HG03378 (cell line): ENCODE results near the gene ARTN.

ENCODE experiments used
- ATAC-seq: cut with Tn5 transposase; IDR thresholded peaks from one replicate; pipeline ENCODE4 v1.9.1; 2021; ENCODE audit warnings: mild to moderate bottlenecking, moderate library complexity; ENCODE audit not compliant: unreplicated experiment

The ARTN gene

GRCh38 chr1:43933386-43934100, at the start of gene ARTN:
TSS of gene ARTN (plus strand) at chr1:43933801. CDS start at chr1:43935657, 1,856 bp downstream.
- no peak for ATAC-seq

- ATAC-seq = no peak
Observed at GRCh38 chr1:43885279-43885801, 48.3 kb upstream of the ARTN start.

DNA sequence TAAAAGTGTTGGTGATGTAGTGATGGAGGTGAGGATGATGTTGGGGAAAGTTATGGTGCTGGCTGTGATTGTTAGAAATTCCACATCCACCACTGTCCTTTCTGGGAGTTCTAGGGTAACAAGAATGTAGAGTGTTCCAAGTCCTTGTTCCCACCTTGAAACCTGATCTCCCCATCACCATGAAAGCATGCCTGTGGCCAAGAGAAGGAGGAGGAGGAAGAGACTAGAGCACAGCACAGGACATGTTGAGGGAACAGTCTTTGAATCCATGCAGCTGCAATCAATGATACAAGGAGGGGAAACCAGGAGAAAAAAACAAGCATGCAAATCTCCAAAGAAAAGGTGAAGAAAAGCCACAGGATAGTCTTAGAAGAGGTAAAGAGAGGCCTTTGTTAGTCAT, 45.9 kb upstream of the ARTN start:
- no peak for ATAC-seq

DNA sequence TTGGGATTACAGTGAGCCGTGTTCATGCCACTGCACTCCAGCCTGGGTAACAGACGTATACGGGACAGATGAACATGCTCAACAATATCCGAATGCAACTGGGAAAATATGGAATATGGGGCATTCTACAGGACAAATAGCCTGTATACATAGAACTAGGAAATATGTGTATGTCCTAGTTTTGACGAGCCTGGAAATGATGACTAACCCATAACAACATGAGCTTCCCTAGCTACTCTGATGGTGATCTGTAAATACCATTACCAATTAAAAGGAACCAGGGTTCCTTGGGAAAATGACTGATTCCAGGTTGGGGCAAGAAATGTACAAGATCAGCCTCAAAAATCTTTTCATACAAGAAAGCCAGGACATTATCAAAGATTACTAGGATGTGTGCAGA, 42.8 kb upstream of the ARTN start:
- no peak for ATAC-seq

DNA sequence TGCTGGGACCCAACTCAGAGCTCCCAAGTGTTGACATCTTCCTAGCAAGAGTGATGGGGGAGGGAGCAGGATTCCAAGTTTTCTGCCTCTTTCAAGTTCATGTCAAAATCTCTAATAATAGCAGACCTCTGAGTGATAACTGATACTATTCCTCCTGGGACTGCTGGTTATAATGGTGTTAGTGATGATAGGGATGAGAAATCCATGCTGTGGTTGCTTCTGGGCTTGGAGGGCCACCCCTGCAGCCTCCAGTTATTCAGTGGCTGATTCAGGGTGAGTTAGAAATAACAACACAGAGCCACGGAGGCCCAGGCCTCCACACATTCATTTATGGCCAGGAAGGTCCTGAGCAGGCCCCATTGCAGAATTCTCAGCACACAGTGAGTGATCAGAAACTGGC, 40.6 kb upstream of the ARTN start:
- ATAC-seq = no peak

DNA sequence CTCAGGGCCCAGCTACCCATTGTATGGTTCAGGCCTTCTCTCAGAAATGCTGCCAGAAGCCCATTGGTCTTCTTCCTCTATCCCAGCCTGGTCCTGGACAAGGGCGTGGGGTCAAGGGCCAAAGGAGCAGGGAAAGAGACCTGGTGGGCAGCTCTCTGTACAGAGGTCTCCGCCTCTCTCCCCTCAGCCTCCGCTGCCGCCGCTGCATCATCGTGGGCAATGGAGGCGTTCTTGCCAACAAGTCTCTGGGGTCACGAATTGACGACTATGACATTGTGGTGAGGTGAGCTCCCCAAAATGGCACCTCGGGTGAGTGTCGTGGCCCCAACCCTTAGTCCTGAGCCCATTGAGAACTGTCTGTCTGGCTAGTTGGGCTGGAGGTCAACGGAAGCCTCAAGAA, 34.6 kb upstream of the ARTN start:
- no peak for ATAC-seq

GRCh38 chr1:43900386-43900785, 33.2 kb upstream of the ARTN start:
- ATAC-seq = no peak

- ATAC-seq = no peak
Observed at GRCh38 chr1:43901196-43901961, 32.2 kb upstream of the ARTN start.

DNA sequence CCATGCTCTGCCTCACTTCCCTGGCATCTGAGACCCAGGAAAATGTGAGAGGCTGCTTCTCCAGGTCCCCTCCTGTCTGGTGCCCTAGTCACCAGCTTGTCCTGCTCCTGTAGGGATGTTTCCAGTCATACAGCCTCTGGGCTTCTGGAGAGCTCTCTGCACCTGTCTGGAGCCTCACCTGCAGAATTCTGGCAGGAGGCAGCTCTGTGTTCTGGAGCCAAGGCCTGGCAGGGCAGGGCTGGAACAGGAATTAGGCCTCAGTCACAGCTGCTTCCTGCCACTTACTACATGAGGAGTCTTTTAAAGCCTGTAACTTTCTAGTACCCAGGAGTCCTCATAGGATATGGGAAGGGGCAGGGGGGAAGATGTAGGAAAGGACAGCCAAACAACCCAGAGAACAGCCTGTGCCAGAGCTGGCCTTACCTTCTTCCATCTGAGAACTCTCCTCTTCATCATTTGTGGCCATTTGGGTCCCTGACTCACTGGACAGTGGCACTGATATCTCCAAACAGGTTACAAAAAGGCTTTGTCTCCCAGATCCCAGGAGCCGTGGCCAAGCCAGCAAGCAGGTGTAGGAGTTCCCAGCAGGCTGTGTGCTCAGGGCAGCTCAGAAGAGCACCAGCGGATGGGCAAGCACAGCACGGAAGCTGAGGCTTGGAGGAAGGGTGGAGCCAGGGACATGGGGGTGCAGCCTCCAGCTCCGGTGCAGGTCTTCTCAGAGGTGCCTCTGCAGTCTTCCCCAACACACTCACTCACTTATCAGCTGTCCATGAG, 31.4 kb upstream of the ARTN start:
- no peak for ATAC-seq

DNA sequence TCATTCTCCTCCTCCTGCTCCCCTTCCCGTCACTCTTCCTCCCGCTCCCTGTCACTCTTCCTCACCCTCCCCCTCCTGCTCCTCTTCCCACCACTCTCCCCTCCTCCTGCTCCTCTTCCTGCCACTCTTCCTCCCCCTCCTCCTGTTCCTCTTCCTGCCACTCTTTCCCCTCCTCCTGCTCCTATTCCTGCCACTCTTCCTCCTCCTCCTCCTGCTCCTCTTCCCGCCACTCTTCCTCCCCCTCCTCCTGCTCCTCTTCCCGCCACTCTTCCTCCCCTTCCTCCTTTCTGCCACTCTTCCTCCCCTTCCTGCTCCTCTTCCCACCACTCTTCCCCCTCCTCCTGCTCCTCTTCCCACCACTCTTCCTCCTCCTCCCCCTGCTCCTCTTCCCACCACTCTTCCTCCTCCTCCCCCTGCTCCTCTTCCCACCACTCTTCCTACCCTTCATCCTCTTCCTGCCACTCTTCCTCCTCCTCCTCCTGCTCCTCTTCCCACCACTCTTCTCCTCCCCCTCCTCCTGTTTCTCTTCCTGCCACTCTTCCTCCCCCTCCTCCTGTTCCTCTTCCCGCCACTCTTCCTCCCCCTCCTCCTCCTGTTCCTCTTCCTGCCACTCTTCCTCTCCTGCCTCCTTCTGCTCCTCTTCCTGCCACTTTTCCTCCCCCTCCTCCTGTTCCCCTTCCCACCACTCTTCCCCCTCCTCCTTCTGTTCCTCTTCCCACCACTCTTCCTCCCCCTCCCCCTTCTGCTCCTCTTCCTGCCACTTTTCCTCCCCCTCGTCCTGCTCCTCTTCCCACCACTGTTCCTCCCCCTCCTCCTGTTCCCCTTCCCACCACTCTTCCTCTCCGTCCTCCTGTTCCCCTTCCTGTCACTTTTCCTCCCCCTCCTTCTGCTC, 28.7 kb upstream of the ARTN start:
- no peak for ATAC-seq

- no peak for ATAC-seq
Observed at GRCh38 chr1:43908226-43908625, 25.4 kb upstream of the ARTN start.

DNA sequence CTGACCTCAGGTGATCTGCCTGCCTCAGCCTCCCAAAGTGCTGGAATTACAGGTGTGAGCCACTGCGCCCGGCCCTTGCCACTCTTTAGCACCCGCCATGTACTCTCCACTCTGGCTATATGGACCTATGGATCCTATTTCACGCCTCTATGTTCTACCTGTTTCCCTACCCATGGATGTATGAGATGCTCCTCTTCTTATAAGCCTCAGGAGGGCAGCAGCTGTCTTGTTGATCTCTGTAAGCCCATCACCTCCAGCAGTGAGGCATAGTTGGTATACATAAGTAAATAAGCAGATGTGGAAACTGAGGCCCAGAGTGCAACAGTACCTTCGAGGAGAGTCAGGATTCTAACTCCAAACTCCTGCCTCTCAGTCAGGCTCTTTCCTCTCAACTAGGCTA, 24.7 kb upstream of the ARTN start:
- ATAC-seq = no peak

- no peak for ATAC-seq
Observed at GRCh38 chr1:43910343-43910742, 23.3 kb upstream of the ARTN start.

GRCh38 chr1:43912607-43913006, 21.0 kb upstream of the ARTN start:
- ATAC-seq = no peak

DNA sequence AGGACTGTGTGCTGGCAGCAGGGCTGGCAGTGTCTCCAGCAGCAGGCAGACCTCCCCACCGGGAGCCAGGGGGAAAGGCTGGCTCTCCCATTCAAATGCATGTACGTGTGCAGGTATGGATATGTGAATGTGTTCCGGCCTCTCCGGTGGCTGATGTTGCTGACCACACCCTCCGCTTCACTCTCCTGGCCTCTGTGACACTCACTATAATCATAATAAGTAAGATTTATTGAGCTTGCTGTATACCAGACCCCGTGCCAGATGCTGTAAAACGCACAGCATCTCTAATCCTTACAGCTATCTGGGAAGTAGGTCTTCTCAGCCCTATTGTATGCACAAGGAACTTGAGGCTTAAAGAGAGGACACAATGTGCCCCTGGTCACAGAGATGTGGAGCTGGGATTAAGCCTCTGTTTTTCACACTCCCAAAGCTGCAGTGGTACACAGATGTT, 20.5 kb upstream of the ARTN start:
- ATAC-seq = no peak

DNA sequence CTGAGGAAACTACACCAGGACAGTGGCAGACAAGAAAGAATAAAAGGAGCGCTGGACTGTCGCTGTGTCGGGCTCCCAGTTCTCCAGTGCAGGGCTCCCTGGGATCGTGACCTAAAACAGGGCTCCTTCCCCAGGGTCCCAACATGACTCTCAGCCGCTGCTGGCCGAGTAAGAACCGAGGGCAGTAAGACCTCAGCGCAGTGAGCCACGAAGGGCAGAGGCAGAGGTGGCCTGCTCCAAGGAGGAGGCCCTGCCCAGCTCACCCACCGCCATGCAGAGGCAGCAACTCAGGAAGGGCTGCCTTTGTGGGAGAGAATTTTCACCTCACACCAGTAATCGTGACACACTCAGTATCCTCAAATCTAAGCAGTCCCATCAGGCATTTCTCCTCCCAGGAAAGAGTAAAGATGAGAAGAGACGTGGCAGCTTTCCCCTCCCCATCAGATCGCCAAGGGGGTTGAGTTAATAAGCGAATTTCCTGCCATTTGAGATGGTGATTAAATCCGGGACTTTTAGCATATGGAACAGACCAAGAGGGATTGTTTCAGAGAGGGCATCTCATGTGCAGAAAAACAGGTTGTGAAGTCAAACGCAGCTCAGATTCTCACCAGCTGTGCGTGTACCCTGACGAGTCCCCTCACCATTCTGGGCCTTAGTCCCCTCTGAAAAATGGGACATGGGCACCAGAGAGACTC, 19.8 kb upstream of the ARTN start:
- ATAC-seq = no peak

DNA sequence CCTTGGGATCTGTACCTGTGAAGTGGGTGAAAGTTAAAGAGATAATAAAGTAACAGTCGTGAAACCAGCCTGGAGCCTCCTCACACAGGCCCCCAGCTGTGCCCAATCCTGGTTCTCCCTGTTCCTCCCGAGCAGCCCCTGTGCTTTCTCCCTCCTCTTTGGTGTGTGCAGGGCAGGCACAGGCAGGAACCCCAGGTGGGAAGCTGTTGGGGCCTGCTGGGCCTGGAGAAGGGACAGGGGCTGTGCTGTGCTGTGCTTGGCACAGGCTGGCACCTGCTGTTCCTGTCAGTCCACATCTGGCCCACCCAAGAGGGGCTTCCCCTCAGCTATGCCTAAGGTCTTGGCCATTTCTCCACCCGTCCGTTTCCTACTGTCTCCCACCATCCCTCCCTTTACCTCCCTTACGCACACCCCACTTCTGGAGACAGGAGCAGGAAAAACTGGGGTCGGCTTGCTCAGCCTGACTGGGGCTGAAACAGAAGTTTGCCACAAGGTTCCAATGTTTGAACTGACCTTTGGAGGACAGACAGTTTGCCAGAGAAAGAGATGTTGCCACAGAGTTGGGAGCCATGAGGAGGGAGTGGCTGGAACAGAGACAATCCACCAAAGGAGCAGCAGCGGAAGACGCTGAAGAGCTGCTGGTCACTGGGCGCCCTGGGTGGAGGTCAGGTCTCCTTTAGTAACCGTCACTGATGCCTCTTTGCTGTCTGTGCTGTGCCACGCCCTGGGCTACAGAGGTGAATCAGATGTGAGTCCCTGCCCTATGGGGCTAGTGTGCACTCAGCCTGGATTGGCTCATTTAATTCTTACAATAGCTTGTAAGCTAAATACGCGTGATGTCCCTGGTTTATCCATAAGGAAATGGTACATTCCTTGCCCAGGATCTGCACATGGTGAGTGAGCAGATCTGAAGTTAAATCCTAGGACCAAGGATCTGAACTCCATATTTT, 18.8 kb upstream of the ARTN start:
- ATAC-seq = no peak

GRCh38 chr1:43919906-43920305, 13.7 kb upstream of the ARTN start:
- no peak for ATAC-seq

DNA sequence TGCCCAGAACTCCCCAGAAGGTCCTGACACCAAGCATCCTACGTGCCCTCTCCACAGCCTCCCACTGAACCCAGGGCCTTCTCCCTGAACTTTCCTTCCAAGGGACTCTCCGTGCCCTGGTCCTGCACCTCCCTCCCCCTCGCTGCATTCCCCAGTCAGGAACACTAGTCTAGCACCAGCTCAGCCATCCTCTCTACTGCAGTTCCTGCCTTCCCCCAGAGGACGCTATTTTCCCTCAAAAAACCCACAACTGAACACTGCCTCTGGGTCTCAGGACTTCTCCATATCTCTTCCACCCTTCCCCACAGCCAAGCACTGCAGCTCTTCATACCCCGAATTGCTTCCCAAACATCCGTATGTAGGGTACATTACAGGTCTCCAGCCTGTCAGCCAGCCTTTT, 12.6 kb upstream of the ARTN start:
- no peak for ATAC-seq
